ENCODE data around the gene THSD7A. TPM values are rescaled to one million over a fixed set of nuclear protein-coding genes. Genes with fewer than 3 reads are reported as not detected.

THSD7A gene
- total RNA-seq, 1 experiment from 2014 or later: 0.68 TPM

GRCh38 chr7:11768263-11768662, 63.7 kb downstream of the THSD7A start:
- ATAC-seq: no peak
- no peaks in the 10 kb centered on the region for H3K36me3 Mint-ChIP-seq
- H3K4me1 Mint-ChIP-seq: no peaks in the 10 kb centered on the region
- no peak for DNase-seq (ENCODE audit: low spot score)
- no peak for TF ChIP-seq NFE2L1 (CRISPR knock-in tag; IDR thresholded peaks at IDR 0.05)
- no peak for TF ChIP-seq ZMAT4 (CRISPR knock-in tag; IDR thresholded peaks at IDR 0.05)
- TF ChIP-seq E2F4 (CRISPR knock-in tag; IDR thresholded peaks at IDR 0.05; ENCODE audit: borderline replicate concordance, low read depth): no peak
- TF ChIP-seq ZNF281 (CRISPR knock-in tag; IDR thresholded peaks at IDR 0.05): no peak
- TF ChIP-seq ETV6 (CRISPR knock-in tag; IDR thresholded peaks at IDR 0.05): no peak
- no peak for TF ChIP-seq RORB (CRISPR knock-in tag; IDR thresholded peaks at IDR 0.05)
- TF ChIP-seq PREB (CRISPR knock-in tag; IDR thresholded peaks at IDR 0.05; ENCODE audit: borderline replicate concordance): no peak
- no peak for TF ChIP-seq ATF2 (CRISPR knock-in tag; IDR thresholded peaks at IDR 0.05; ENCODE audit: borderline replicate concordance, low read depth)
- TF ChIP-seq MAX (CRISPR knock-in tag; IDR thresholded peaks at IDR 0.05): no peak
- TF ChIP-seq TP53 (CRISPR knock-in tag; IDR thresholded peaks at IDR 0.05): no peak
- no peak for TF ChIP-seq PRRX2 (CRISPR knock-in tag; IDR thresholded peaks at IDR 0.05)
- no peak for TF ChIP-seq ZNF317 (CRISPR knock-in tag; IDR thresholded peaks at IDR 0.05; ENCODE audit: borderline replicate concordance, low read depth)
- TF ChIP-seq FOXK1 (CRISPR knock-in tag; IDR thresholded peaks at IDR 0.05): no peak
- no peak for TF ChIP-seq ZNF512 (CRISPR knock-in tag; IDR thresholded peaks at IDR 0.05; ENCODE audit: borderline replicate concordance)
- TF ChIP-seq ARID4B (CRISPR knock-in tag; IDR thresholded peaks at IDR 0.05; ENCODE audit: borderline replicate concordance): no peak
- no peak for TF ChIP-seq ATF1 (CRISPR knock-in tag; IDR thresholded peaks at IDR 0.05)
- no peaks in the 10 kb centered on the region for H3K9me3 Mint-ChIP-seq
- ChIA-PET POLR2A (no interaction called here), CTCF (no interaction called here)
- no peak overlapping the region for H3K27ac Mint-ChIP-seq
- H3K4me3 Mint-ChIP-seq: no peak overlapping the region
- no peaks in the 10 kb centered on the region for H3K27me3 Mint-ChIP-seq (ENCODE audit: low read depth)
